ENCODE results near the gene RBMS1.

RBMS1 gene, protein sequence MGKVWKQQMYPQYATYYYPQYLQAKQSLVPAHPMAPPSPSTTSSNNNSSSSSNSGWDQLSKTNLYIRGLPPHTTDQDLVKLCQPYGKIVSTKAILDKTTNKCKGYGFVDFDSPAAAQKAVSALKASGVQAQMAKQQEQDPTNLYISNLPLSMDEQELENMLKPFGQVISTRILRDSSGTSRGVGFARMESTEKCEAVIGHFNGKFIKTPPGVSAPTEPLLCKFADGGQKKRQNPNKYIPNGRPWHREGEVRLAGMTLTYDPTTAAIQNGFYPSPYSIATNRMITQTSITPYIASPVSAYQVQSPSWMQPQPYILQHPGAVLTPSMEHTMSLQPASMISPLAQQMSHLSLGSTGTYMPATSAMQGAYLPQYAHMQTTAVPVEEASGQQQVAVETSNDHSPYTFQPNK

GRCh38 chr2:160493227-160494028 is at the start of gene RBMS1:
TSS of gene RBMS1 (minus strand) at chr2:160493807. CDS start at chr2:160493363, 444 bp downstream.
- TF ChIP-seq CTCF (IDR thresholded peaks at IDR 0.05; ENCODE audit: low read depth, low read length), result no peak
- no peak for TF ChIP-seq EZH2phosphoT487 (IDR thresholded peaks at IDR 0.05; ENCODE audit: low read depth)
- Histone ChIP-seq H2AFZ (ENCODE audit: low read depth, low read length) (no peak within 1 kb of the TSS), H3K4me1 (ENCODE audit: low read length) (no peaks in the 10 kb centered on the region), H3K27me3 (ENCODE audit: low read depth, low read length) (peaks cover 16% of the 10 kb centered on the region), H4K20me1 (ENCODE audit: insufficient read depth, low read length) (no peaks in the 10 kb centered on the region), H3K9me3 (ENCODE audit: insufficient read depth, low read length) (no peaks in the 10 kb centered on the region), H3K27ac (ENCODE audit: low read length) (no peak within 1 kb of the TSS), H3K4me3 (ENCODE audit: low read length) (peak within 1 kb of the TSS; percentile 80), H3K79me2 (ENCODE audit: low read length) (no peaks in the 10 kb centered on the region), H3K36me3 (replicated peaks; ENCODE audit: low read depth, low read length) (no peaks in the 10 kb centered on the region), H3K9ac (ENCODE audit: low read length) (peak within 1 kb of the TSS; percentile 52), H3K4me2 (ENCODE audit: low read length) (peak within 1 kb of the TSS; percentile 51)

- Histone ChIP-seq H3K9ac (ENCODE audit: low read length) (no peak overlapping the region), H3K4me3 (ENCODE audit: low read length) (no peak overlapping the region), H2AFZ (ENCODE audit: low read depth, low read length) (no peak overlapping the region), H3K4me2 (ENCODE audit: low read length) (no peak overlapping the region), H3K4me1 (ENCODE audit: low read length) (no peaks in the 10 kb centered on the region), H3K27me3 (ENCODE audit: low read depth, low read length) (no peaks in the 10 kb centered on the region), H3K9me3 (ENCODE audit: insufficient read depth, low read length) (no peaks in the 10 kb centered on the region), H3K79me2 (ENCODE audit: low read length) (no peaks in the 10 kb centered on the region), H3K27ac (ENCODE audit: low read length) (no peak overlapping the region), H4K20me1 (ENCODE audit: insufficient read depth, low read length) (no peaks in the 10 kb centered on the region), H3K36me3 (replicated peaks; ENCODE audit: low read depth, low read length) (no peaks in the 10 kb centered on the region)
- TF ChIP-seq EZH2phosphoT487 (IDR thresholded peaks at IDR 0.05; ENCODE audit: low read depth) (no peak), CTCF (IDR thresholded peaks at IDR 0.05; ENCODE audit: low read depth, low read length) (no peak)
These were observed 48.1 kb upstream of the RBMS1 start for GRCh38 chr2:160541745-160542144.

- no peaks in the 10 kb centered on the region for H3K27me3 ChIP-seq (ENCODE audit: low read depth, low read length)
- H3K27ac ChIP-seq (ENCODE audit: low read length), result no peak overlapping the region
- H3K4me3 ChIP-seq (ENCODE audit: low read length), result no peak overlapping the region
- H3K9ac ChIP-seq (ENCODE audit: low read length), result no peak overlapping the region
- no peaks in the 10 kb centered on the region for H3K36me3 ChIP-seq (replicated peaks; ENCODE audit: low read depth, low read length)
- H4K20me1 ChIP-seq (ENCODE audit: insufficient read depth, low read length), result no peaks in the 10 kb centered on the region
- no peaks in the 10 kb centered on the region for H3K9me3 ChIP-seq (ENCODE audit: insufficient read depth, low read length)
- no peak overlapping the region for H2AFZ ChIP-seq (ENCODE audit: low read depth, low read length)
- H3K79me2 ChIP-seq (ENCODE audit: low read length), result no peaks in the 10 kb centered on the region
- TF ChIP-seq EZH2phosphoT487 (IDR thresholded peaks at IDR 0.05; ENCODE audit: low read depth) (no peak), CTCF (IDR thresholded peaks at IDR 0.05; ENCODE audit: low read depth, low read length) (no peak)
- H3K4me1 ChIP-seq (ENCODE audit: low read length), result no peaks in the 10 kb centered on the region
- H3K4me2 ChIP-seq (ENCODE audit: low read length), result no peak overlapping the region
These were observed 45.1 kb upstream of the RBMS1 start for GRCh38 chr2:160538559-160539355.

All from OCI-LY3 (cell line).